D721Med (cell line): ENCODE data around the gene SPOCD1.

Experiments used
- DNase-seq: peaks from one replicate; pipeline ENCODE4 v3.0.0; 2011; ENCODE audit warnings: low spot score; ENCODE audit not compliant: insufficient read length
- FAIRE-seq: peaks from 2 replicates; lab custom pipeline; 2011; peaks lifted over from hg19 to GRCh38; lab: Jason Lieb, UNC
- CTCF ChIP-seq: IDR thresholded peaks from 2 replicates; pipeline ENCODE4 v1.5.1; 2012; ENCODE audit warnings: mild to moderate bottlenecking, control low read depth; ENCODE audit not compliant: insufficient read depth; ENCODE audit errors: missing control alignments

Gene SPOCD1

GRCh38 chr1:31745096-31745945 is 70.5 kb downstream of the SPOCD1 start:
- TF ChIP-seq CTCF: peak; percentile 58
- DNase-seq: peak; percentile 89
- no peak for FAIRE-seq

DNA sequence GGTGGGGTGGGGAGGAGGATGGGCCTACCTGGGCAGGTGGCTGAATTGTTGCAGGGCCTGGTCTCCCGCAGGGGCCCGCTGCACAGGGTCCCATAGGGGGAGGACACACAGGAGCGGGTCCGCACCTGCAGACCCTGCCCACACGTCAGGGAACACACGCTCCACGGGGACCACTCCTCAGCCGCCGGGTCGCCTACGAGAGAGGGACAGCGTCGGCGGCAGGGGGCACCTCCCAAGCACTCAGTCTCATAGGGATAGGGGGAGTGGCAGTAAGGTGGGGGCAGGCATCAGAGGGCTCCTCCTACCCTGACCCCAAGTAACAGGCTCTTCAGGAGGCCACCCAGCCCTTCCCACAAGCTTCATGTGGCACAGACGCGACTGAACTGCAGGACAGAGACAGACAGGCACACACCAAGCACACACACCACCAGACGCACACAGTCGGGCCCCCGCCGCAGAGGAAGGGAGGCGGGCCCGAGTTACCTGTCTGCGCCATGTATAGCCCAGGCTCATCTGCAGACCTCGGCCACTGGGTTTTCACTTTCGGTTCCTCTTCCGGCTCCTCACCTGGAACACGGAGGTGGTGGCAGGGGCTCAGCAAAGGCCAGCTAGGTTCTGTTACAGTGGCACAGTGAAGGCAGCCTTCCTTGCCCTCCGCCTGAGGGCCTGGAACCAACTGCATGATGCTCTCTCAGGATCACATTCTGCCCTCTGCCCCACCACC is 71.5 kb downstream of the SPOCD1 start:
- no peak for DNase-seq
- no peak for FAIRE-seq
- no peak for TF ChIP-seq CTCF

DNA sequence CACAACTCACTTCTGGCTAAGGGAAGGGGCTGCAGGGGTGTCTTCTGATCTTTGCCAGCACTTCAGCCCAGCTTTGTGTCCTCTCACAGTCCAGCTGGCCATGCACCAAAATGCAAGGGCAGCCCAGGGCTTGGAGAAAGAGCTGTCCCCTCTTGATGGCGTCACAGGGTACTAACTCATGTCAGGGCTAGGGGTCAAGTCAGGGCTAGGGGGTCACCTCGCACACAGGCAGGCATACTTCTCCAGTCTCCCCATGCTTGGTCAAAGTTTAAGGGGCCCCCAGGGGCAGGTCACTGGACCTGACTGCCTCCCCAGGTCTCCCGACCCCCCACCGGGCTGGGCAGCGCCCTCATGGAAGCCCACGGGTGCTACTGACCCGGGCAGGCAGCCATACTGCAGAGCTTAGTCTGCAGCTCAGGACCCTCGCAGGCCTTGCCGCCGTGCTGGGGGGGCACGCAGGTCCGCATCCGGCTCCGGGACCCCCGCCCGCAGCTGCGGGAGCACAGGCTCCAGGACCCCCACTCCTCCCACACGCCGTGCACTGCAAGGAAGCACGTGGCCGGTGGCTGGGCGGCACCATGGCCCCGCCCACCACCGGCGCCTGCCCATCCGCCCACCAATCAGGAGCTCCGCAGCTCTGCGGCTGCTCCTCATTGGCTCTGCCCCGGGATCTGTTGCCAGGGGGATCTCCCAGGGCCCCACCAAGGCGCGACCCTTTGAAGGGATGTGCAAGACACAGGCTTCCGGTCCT is 73.2 kb downstream of the SPOCD1 start:
- no peak for TF ChIP-seq CTCF
- DNase-seq (no peak), FAIRE-seq (no peak)
